Measurements from ENCODE around the gene KRT20.

GRCh38 chr17:40921026-40921425, 36.0 kb upstream of the KRT20 start:
- no peak for TF ChIP-seq EZH2 (IDR thresholded peaks at IDR 0.05; ENCODE audit: insufficient read depth, poor library complexity, severe bottlenecking)
- TF ChIP-seq EZH2phosphoT487 (IDR thresholded peaks at IDR 0.05; ENCODE audit: insufficient read depth, low read depth), result no peak

All from GM23248 (cell line).